H1 (cell line): ENCODE results near the gene ADARB2. TPM values are rescaled to one million over a fixed set of nuclear protein-coding genes. Genes with fewer than 3 reads are reported as not detected.

Source experiments
- MAX ChIP-seq: IDR thresholded peaks from 2 replicates; pipeline ENCODE4 v1.6.1; 2012; ENCODE audit warnings: inconsistent platforms
- RAD21 ChIP-seq, 2 experiments: IDR thresholded peaks in 1 of 2; conservative IDR thresholded peaks in 1 of 2; 2 replicates each; pipeline ENCODE4 v1.6.1; 2011; ENCODE audit warnings: low read depth in 2 of 2, low read length in 2 of 2, improper control_type of control experiment in 1 of 2, inconsistent platforms in 1 of 2, mild to moderate bottlenecking in 1 of 2, moderate library complexity in 1 of 2
- SIX5 ChIP-seq: IDR thresholded peaks from 2 replicates; pipeline ENCODE4 v1.6.1; 2011; ENCODE audit warnings: mild to moderate bottlenecking, low read depth, low read length
- polyA plus RNA-seq, 7 experiments: library from polyadenylated mRNA; depleted of rRNA in 3 of 7; stranded (reverse) in 5 of 7; unstranded in 2 of 7; fragments of >200 nt in 5 of 7; fragments of 200-250 nt in 2 of 7; gene quantifications; 1 replicate in 5 of 7; 2 replicates in 1 of 7; 4 replicates in 1 of 7; pipeline versions ENCODE4 v1.2.1 to v1.2.3, GENCODE V29; 2011 to 2013; ENCODE audit warnings: missing spikeins in 2 of 7, mixed read lengths in 2 of 7
- total RNA-seq: library from RNA; stranded (reverse); fragmentation: NEBNext Ultra II Directional; extraction: Animal tissue kit (Norgen Biotek cat#: 25700); gene quantifications from 2 replicates; pipeline ENCODE4 v1.2.1, GENCODE V29; 2021

The ADARB2 gene
- total and polyA plus RNA-seq, 2 of the 8 experiments (the other 6 are each of a cell fraction or from before 2014, with no cell fraction given) = 2.2 to 2.8 TPM

DNA sequence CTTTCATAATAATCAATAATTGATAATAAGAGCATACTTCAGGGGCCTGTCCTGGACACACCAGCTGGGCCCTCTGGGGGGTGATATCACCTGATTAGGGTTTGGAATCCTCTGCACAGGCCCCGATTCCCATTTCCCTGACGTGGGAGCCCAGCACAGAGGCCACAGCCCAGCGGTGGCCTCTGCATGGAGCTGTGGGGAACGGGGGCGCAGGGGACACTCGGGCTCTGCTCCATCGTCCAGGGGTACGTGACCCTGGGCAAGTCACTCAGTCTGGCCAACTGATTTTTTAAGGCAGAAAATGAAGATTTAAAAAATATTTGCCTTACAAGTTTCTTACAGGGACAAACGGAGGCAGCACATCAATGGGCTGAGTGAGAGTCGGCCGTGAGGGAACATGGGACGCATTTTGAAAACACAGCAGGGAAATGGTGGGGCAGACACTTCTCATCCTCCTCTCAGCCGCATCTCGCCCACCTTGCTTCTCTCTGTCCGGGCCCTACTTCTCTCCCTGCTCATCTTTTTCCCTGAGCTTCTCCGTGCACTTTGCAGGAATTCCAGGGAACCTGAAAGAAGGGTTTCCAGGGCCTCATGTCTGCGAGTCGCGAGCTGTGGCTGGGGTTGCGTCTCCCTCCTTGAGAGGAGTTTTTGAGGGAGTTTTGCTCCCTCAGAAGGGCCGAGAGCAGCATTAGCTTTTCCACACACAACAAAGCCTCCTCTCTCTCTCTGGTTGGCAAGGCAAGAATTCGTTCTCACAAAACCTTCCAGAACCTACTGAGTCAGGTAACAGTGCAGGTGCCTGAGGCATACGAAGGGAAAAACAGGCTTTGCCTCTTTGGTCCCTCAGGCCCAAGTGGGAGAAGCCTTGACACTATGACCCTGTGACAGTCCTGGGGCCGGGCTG is 369.1 kb downstream of the ADARB2 start (continued):
- TF ChIP-seq RAD21 (IDR thresholded peaks at IDR 0.05 in 1 of 2, conservative IDR thresholded peaks at IDR 0.05 in 1 of 2; ENCODE audit: low read depth in 2 of 2, low read length in 2 of 2) = no peak
- no peak for TF ChIP-seq MAX
- TF ChIP-seq SIX5 = no peak
